Esophagus muscularis mucosa (tissue), 4 donors: ENCODE results near the gene NSRP1. TPM values are rescaled to one million over a fixed set of nuclear protein-coding genes. Genes with fewer than 3 reads are reported as not detected.
"Not testable (repeated sequence)": the region's sequence is repeated elsewhere in the genome, so short reads cannot be mapped to it uniquely, and the experiment has no call there.

Source experiments
- DNase-seq: peaks from one replicate; pipeline ENCODE4 v3.0.0-alpha.2; 2017; ENCODE audit errors: extremely low spot score
- H3K27ac ChIP-seq, 4 donors: fragments of 200-600 bp; sonication (generic); replicated peaks in 1 of 4; 1 replicate in 3 of 4; 2 replicates in 1 of 4; pipeline ENCODE4 v1.5.1; 2016 to 2019; ENCODE audit warnings: mild to moderate bottlenecking in 1 of 4
- H3K27me3 ChIP-seq, 4 donors: fragments of 200-600 bp; sonication (generic); one replicate each; pipeline versions ENCODE4 v1.5.1 to v1.6.0; 2016 to 2019
- H3K36me3 ChIP-seq, 4 donors: fragments of 200-600 bp; sonication (generic); one replicate each; pipeline ENCODE4 v1.5.1; 2016 to 2019
- H3K4me1 ChIP-seq, 4 donors: fragments of 200-600 bp; sonication (generic); one replicate each; pipeline ENCODE4 v1.5.1; 2016 to 2019
- H3K4me3 ChIP-seq, 4 donors: fragments of 200-600 bp; sonication (generic); 1 replicate in 2 of 4; 2 replicates in 2 of 4; pipeline ENCODE4 v1.5.1; 2016 to 2019; ENCODE audit warnings: mild to moderate bottlenecking in 4 of 4, moderate library complexity in 1 of 4
- H3K9me3 ChIP-seq, 4 donors: fragments of 200-600 bp; sonication (generic); 1 replicate in 3 of 4; 2 replicates in 1 of 4; pipeline ENCODE4 v1.5.1; 2016 to 2019
- EP300 ChIP-seq: sonication (generic); formaldehyde crosslinking; IDR thresholded peaks from one replicate; pipeline ENCODE4 v1.6.1; 2017; ENCODE audit warnings: antibody characterized with exemption
- POLR2A ChIP-seq: fragments of 450-650 bp; IDR thresholded peaks from one replicate; pipeline ENCODE4 v1.6.1; 2017; ENCODE audit warnings: antibody characterized with exemption, moderate library complexity, mild to moderate bottlenecking, low read depth
- POLR2AphosphoS5 ChIP-seq, 2 donors: sonication (generic); formaldehyde crosslinking; IDR thresholded peaks; one replicate each; pipeline ENCODE4 v1.6.1; 2017; ENCODE audit warnings: antibody characterized with exemption in 2 of 2
- WGBS: methylation state at CpG from one replicate; pipeline ENCODE4 v1.1.5; 2018; 5-methylcytosine and 5-hydroxymethylcytosine counted together
- intact Hi-C: fragments of 100-400 bp; cut with DNase I; formaldehyde crosslinking; loops from one replicate; pipeline ENCODE4 v1.15.1; 2023
- total RNA-seq, 4 donors: library from RNA; depleted of rRNA; stranded (reverse); fragments of >200 nt; gene quantifications; one replicate each; pipeline versions ENCODE4 v1.1.0 to v1.2.1, GENCODE V29; 2016
- TF ChIP-seq, protein P1 (sequence below), 3 experiments: fragments of 200-600 bp in 2 of 3; fragments of 450-650 bp in 1 of 3; sonication (generic) in 2 of 3; IDR thresholded peaks; one replicate each; pipeline ENCODE4 v1.5.1; 2017 to 2019; ENCODE audit warnings: antibody characterized with exemption in 3 of 3, mild to moderate bottlenecking in 2 of 3, moderate library complexity in 1 of 3

NSRP1 gene
- total RNA-seq, 4 donors from 2014 or later, result 20.0 to 38.6 (median 30.3) TPM

- intact Hi-C loops, result no loop called here
Measured at GRCh38 chr17:30196504-30196903, 79.9 kb downstream of the NSRP1 start.

GRCh38 chr17:30197416-30197815 lies 80.8 kb downstream of the NSRP1 start:
- no peaks in the 10 kb centered on the region for H3K4me1 ChIP-seq
- no peak for DNase-seq
- no peaks in the 10 kb centered on the region for H3K9me3 ChIP-seq
- H3K27me3 ChIP-seq, result peaks cover 0 to 25% (median 0%) of the 10 kb centered on the region in 4 donors
- TF ChIP-seq EP300 (no peak), POLR2AphosphoS5 (IDR thresholded peaks at IDR 0.05) (no peak), POLR2A (no peak)
- TF ChIP-seq, protein P1, sequence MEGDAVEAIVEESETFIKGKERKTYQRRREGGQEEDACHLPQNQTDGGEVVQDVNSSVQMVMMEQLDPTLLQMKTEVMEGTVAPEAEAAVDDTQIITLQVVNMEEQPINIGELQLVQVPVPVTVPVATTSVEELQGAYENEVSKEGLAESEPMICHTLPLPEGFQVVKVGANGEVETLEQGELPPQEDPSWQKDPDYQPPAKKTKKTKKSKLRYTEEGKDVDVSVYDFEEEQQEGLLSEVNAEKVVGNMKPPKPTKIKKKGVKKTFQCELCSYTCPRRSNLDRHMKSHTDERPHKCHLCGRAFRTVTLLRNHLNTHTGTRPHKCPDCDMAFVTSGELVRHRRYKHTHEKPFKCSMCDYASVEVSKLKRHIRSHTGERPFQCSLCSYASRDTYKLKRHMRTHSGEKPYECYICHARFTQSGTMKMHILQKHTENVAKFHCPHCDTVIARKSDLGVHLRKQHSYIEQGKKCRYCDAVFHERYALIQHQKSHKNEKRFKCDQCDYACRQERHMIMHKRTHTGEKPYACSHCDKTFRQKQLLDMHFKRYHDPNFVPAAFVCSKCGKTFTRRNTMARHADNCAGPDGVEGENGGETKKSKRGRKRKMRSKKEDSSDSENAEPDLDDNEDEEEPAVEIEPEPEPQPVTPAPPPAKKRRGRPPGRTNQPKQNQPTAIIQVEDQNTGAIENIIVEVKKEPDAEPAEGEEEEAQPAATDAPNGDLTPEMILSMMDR (IDR thresholded peaks at IDR 0.05), result no peak
- no peak overlapping the region for H3K27ac ChIP-seq
- intact Hi-C loops, result no loop called here
- WGBS, result 77% methylated on average over 4 of the region's 4 CpGs
- no peaks in the 10 kb centered on the region for H3K36me3 ChIP-seq
- no peak overlapping the region for H3K4me3 ChIP-seq

More at GRCh38 chr17:30196504-30196903, 79.9 kb downstream of the NSRP1 start:
- Histone ChIP-seq H3K4me1 (no peaks in the 10 kb centered on the region), H3K9me3 (no peaks in the 10 kb centered on the region), H3K27ac (no peak overlapping the region), H3K27me3 (peaks cover 0 to 17% (median 0%) of the 10 kb centered on the region in 4 donors), H3K36me3 (no peaks in the 10 kb centered on the region), H3K4me3 (no peak overlapping the region)
- WGBS, result 73% methylated on average over 3 of the region's 3 CpGs
- DNase-seq, result no peak
- TF ChIP-seq EP300, result no peak

DNA sequence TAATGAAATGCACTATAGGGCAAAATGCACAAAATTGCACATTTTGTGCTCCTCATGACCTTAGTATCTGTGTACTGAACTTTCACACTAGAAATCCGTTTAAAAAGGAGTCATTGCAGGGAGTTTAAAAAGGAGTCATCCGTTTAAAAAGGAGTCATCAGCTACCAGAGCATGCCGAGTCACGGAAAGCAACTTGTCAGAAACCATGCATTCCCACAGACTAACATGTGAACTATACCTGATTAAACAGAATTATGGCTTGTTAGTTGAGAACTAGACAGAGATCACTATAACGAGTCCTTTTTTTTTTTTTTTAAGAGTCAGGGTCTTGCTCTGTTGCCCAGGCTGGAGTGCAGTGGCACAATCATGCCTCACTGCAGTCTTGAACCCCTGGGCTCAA lies 83.0 kb downstream of the NSRP1 start:
- H3K36me3 ChIP-seq, result no peaks in the 10 kb centered on the region
- no peak for TF ChIP-seq EP300
- TF ChIP-seq, protein P1 (IDR thresholded peaks at IDR 0.05), result no peak
- TF ChIP-seq POLR2AphosphoS5 (IDR thresholded peaks at IDR 0.05), result no peak
- TF ChIP-seq POLR2A, result no peak
- no peak overlapping the region for H3K4me3 ChIP-seq
- no peaks in the 10 kb centered on the region for H3K4me1 ChIP-seq
- WGBS, result 82% methylated on average over 5 of the region's 5 CpGs
- H3K9me3 ChIP-seq, result no peaks in the 10 kb centered on the region
- H3K27me3 ChIP-seq, result peaks cover 0 to 42% (median 0%) of the 10 kb centered on the region in 4 donors
- intact Hi-C loops, result no loop called here
- no peak for DNase-seq
- H3K27ac ChIP-seq, result no peak overlapping the region

DNA sequence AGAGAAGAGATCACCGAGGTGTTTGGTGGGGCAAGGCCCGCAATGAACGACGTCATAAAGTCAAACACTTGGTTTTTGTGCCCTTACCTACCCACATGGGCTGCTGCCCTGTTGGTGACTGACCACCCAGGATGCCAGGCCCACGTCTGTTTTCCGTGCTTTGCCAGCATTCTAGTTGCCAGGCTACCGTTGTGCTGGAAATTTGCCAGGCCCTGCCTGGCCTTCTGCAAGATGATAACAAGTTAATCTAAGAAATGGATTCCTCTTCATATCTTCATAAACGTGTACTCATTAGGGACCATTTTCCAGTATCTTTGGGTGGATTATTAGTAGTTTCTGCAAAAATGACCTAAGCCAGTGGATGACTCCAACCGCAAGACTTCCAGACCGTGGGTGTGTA lies 83.5 kb downstream of the NSRP1 start:
- Histone ChIP-seq H3K27ac (no peak overlapping the region), H3K9me3 (no peaks in the 10 kb centered on the region), H3K36me3 (no peaks in the 10 kb centered on the region), H3K27me3 (peaks cover 0 to 45% (median 0%) of the 10 kb centered on the region in 4 donors), H3K4me3 (no peak overlapping the region), H3K4me1 (no peaks in the 10 kb centered on the region)
- no peak for TF ChIP-seq POLR2AphosphoS5 (IDR thresholded peaks at IDR 0.05)
- no peak for TF ChIP-seq POLR2A
- TF ChIP-seq EP300, result no peak
- TF ChIP-seq, protein P1 (IDR thresholded peaks at IDR 0.05), result no peak
- DNase-seq, result no peak
- 87% methylated on average over 10 of the region's 10 CpGs for WGBS
- intact Hi-C loops, result no loop called here

DNA sequence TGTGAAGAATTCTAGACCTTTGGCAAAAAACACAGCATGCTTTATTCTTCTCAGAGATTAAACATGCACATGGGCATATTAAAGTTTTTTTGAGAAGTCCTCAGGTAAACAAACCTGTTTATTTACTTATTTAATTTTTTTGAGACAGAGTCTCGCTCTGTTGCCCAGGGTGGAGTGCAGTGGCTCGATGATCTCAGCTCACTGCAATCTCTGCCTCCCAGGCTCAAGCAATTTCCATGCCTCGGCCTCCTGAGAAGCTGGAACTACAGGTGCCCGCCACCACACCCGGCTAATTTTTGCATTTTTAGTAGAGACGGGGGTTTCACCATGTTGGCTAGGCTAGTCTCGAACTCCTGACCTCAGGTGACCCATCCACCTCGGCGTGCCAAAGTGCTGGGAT lies 84.0 kb downstream of the NSRP1 start:
- H3K4me1 ChIP-seq, DNase-seq, H3K9me3 ChIP-seq, intact Hi-C loops, H3K36me3 ChIP-seq, H3K4me3 ChIP-seq, H3K27ac ChIP-seq: not testable (repeated sequence)
- H3K27me3 ChIP-seq, result peaks cover 0 to 49% (median 0%) of the 10 kb centered on the region in 4 donors
- 89% methylated on average over 8 of the region's 9 CpGs for WGBS

DNA sequence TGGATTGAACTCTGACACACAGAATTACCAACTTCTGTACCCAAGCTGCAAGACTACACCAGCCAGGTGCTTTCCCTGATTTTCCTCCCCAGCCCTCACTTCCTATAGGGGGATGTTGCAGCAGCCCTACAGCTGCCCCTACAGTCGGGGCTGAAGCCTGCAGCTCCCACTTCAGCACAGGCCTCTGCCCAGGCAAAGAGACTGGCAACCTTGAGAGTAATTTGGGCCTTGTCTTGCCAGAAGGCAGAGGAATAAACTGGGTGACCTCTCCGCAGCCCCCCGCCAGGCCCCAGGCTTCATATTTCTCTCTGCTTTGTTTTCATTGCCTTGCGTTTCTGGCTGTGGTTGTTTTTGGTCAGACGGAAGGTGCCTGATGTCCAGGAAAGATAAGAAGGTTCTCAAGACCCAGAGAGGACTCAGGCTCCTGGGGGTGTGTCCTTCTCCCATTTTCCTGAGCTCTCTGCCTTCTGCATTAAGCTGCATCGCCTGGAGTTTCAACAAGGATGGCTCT lies 86.9 kb downstream of the NSRP1 start:
- intact Hi-C loops, result no loop called here
- peaks cover 0 to 57% (median 0%) of the 10 kb centered on the region in 4 donors for H3K27me3 ChIP-seq
- no peak overlapping the region for H3K4me3 ChIP-seq
- TF ChIP-seq POLR2A (no peak), EP300 (no peak), POLR2AphosphoS5 (IDR thresholded peaks at IDR 0.05) (no peak)
- TF ChIP-seq, protein P1 (IDR thresholded peaks at IDR 0.05), result no peak
- no peaks in the 10 kb centered on the region for H3K9me3 ChIP-seq
- H3K27ac ChIP-seq, result no peak overlapping the region
- H3K4me1 ChIP-seq, result no peaks in the 10 kb centered on the region
- WGBS, result 77% methylated on average over 6 of the region's 6 CpGs
- H3K36me3 ChIP-seq, result no peaks in the 10 kb centered on the region
- DNase-seq, result no peak
